ENCODE data around the gene GPX4. TPM values are rescaled to one million over a fixed set of nuclear protein-coding genes. Genes with fewer than 3 reads are reported as not detected.

GPX4 gene
- total RNA-seq, 8 experiments from 2014 or later, result 331 to 509 (median 399) TPM

- WGBS, 10 experiments, result 83 to 100% (median 94%) methylated on average over 1 to 5 of the region's 32 CpGs; no CpG with 5 or more reads in 6 of the 10 experiments
Observed at GRCh38 chr19:1105873-1106840, 2.4 kb downstream of the GPX4 start.

GRCh38 chr19:1106841-1107660, 3.3 kb downstream of the GPX4 start:
- no peak overlapping the region for H3K4me3 ChIP-seq
- WGBS, 10 experiments, result 60 to 80% methylated on average over 1 to 2 of the region's 17 CpGs; no CpG with 5 or more reads in 8 of the 10 experiments
- peak in 3 of 8 experiments; percentile 1 to 11 (median 4) for ATAC-seq (replicated peaks in 6 of 8)

More at GRCh38 chr19:1105873-1106840, 2.4 kb downstream of the GPX4 start:
- in situ Hi-C loops (cut with MboI; ENCODE audit: low pct_unique_long_range_greater_than_20kb in 2 of 9, low sequenced_read_pairs in 9 of 9, unreplicated experiment in 9 of 9), result loop anchor here in 2 of 9 experiments (10.0 kb wide), 2 partner anchors 79 to 89 kb away; no protein-coding TSS in a partner anchor
- peaks cover 26 to 34% of the 10 kb centered on the region in 2 donors for H3K4me1 ChIP-seq (replicated peaks in 1 of 2)
- H3K4me3 ChIP-seq, result peak overlapping the region in 1 of 5 donors; percentile 98
- peak overlapping the region; percentile 12 to 92 for H3K27ac ChIP-seq
- ATAC-seq (replicated peaks in 6 of 8), result no peak

GRCh38 chr19:1107661-1108261, 4.0 kb downstream of the GPX4 start:
- H3K4me1 ChIP-seq (replicated peaks in 1 of 2), result peaks cover 34 to 36% of the 10 kb centered on the region in 2 donors
- in situ Hi-C loops (cut with MboI; ENCODE audit: low pct_unique_long_range_greater_than_20kb in 2 of 9, low sequenced_read_pairs in 9 of 9, unreplicated experiment in 9 of 9), result loop anchor here in 2 of 9 experiments (10.0 kb wide), 2 partner anchors 77 to 87 kb away; no protein-coding TSS in a partner anchor
- H3K27ac ChIP-seq, result no peak overlapping the region
- 0 to 95% (median 87%) methylated on average over 1 to 4 of the region's 25 CpGs; no CpG with 5 or more reads in 7 of the 10 experiments for WGBS, 10 experiments
- ATAC-seq (replicated peaks in 6 of 8), result peak in 3 of 8 experiments; percentile 0 to 3 (median 0)
- H3K4me3 ChIP-seq, result no peak overlapping the region

More at GRCh38 chr19:1106841-1107660, 3.3 kb downstream of the GPX4 start:
- no peak overlapping the region for H3K27ac ChIP-seq
- in situ Hi-C loops (cut with MboI; ENCODE audit: low pct_unique_long_range_greater_than_20kb in 2 of 9, low sequenced_read_pairs in 9 of 9, unreplicated experiment in 9 of 9), result loop anchor here in 2 of 9 experiments (10.0 kb wide), 2 partner anchors 78 to 88 kb away; no protein-coding TSS in a partner anchor
- peaks cover 27 to 35% of the 10 kb centered on the region in 2 donors for H3K4me1 ChIP-seq (replicated peaks in 1 of 2)

GRCh38 chr19:1108291-1109031, 4.7 kb downstream of the GPX4 start:
- 100% methylated on average over 2 of the region's 89 CpGs; no CpG with 5 or more reads in 9 of the 10 experiments for WGBS, 10 experiments
- Histone ChIP-seq H3K27ac (no peak overlapping the region), H3K4me3 (no peak overlapping the region), H3K4me1 (replicated peaks in 1 of 2) (peaks cover 34 to 35% of the 10 kb centered on the region in 2 donors)
- ATAC-seq (replicated peaks in 6 of 8), result no peak
- in situ Hi-C loops (cut with MboI; ENCODE audit: low pct_unique_long_range_greater_than_20kb in 2 of 9, low sequenced_read_pairs in 9 of 9, unreplicated experiment in 9 of 9), result loop anchor here in 2 of 9 experiments (10.0 kb wide), 2 partner anchors 76 to 86 kb away; no protein-coding TSS in a partner anchor

GRCh38 chr19:1109032-1109551, 5.3 kb downstream of the GPX4 start:
- Histone ChIP-seq H3K4me1 (replicated peaks in 1 of 2) (peaks cover 38 to 41% of the 10 kb centered on the region in 2 donors), H3K4me3 (no peak overlapping the region), H3K27ac (no peak overlapping the region)
- no peak for ATAC-seq (replicated peaks in 6 of 8)
- in situ Hi-C loops (cut with MboI; ENCODE audit: low pct_unique_long_range_greater_than_20kb in 2 of 9, low sequenced_read_pairs in 9 of 9, unreplicated experiment in 9 of 9), result loop anchor here in 2 of 9 experiments (10.0 kb wide), 2 partner anchors 76 to 86 kb away; no protein-coding TSS in a partner anchor
- 67% methylated on average over 3 of the region's 48 CpGs; no CpG with 5 or more reads in 9 of the 10 experiments for WGBS, 10 experiments

- Histone ChIP-seq H3K4me1 (replicated peaks in 1 of 2) (peaks cover 38 to 42% of the 10 kb centered on the region in 2 donors), H3K4me3 (no peak overlapping the region), H3K27ac (no peak overlapping the region)
- no peak for ATAC-seq (replicated peaks in 6 of 8)
- in situ Hi-C loops (cut with MboI; ENCODE audit: low pct_unique_long_range_greater_than_20kb in 2 of 9, low sequenced_read_pairs in 9 of 9, unreplicated experiment in 9 of 9), result loop anchor here in 4 of 9 experiments (10.0 kb wide), 3 partner anchors 65 to 85 kb away; partner anchors contain the start of gene SBNO2 (in 1 of the 4)
- WGBS, 10 experiments, result 93 to 96% methylated on average over 5 to 6 of the region's 54 CpGs; no CpG with 5 or more reads in 8 of the 10 experiments
Observed at GRCh38 chr19:1109697-1110671, 6.2 kb downstream of the GPX4 start.

GRCh38 chr19:1110809-1111640, 7.2 kb downstream of the GPX4 start:
- H3K4me1 ChIP-seq (replicated peaks in 1 of 2), result peaks cover 28 to 34% of the 10 kb centered on the region in 2 donors
- peak overlapping the region; percentile 49 to 57 for H3K27ac ChIP-seq
- no peak overlapping the region for H3K4me3 ChIP-seq
- ATAC-seq (replicated peaks in 6 of 8), result peak in 3 of 8 experiments; percentile 0
- in situ Hi-C loops (cut with MboI; ENCODE audit: low pct_unique_long_range_greater_than_20kb in 2 of 9, low sequenced_read_pairs in 9 of 9, unreplicated experiment in 9 of 9), result loop anchor here in 2 of 9 experiments (10.0 kb wide), 2 partner anchors 64 to 74 kb away; partner anchors contain the start of gene SBNO2 (in 1 of the 2)
- 0 to 66% methylated on average over 1 to 6 of the region's 18 CpGs; no CpG with 5 or more reads in 8 of the 10 experiments for WGBS, 10 experiments

- WGBS, 10 experiments, result no CpG with 5 or more reads among the region's 18 CpGs
- H3K4me3 ChIP-seq, result no peak overlapping the region
- ATAC-seq (replicated peaks in 6 of 8), result no peak
- H3K27ac ChIP-seq, result peak overlapping the region in 1 of 2 donors; percentile 88
- H3K4me1 ChIP-seq (replicated peaks in 1 of 2), result peaks cover 28 to 34% of the 10 kb centered on the region in 2 donors
- in situ Hi-C loops (cut with MboI; ENCODE audit: low pct_unique_long_range_greater_than_20kb in 2 of 9, low sequenced_read_pairs in 9 of 9, unreplicated experiment in 9 of 9), result loop anchor here in 2 of 9 experiments (10.0 kb wide), 2 partner anchors 63 to 73 kb away; partner anchors contain the start of gene SBNO2 (in 1 of the 2)
Observed at GRCh38 chr19:1111641-1112267, 8.0 kb downstream of the GPX4 start.

- WGBS, 10 experiments, result 76% methylated on average over 5 of the region's 71 CpGs; no CpG with 5 or more reads in 9 of the 10 experiments
- Histone ChIP-seq H3K27ac (peak overlapping the region; percentile 57 to 88), H3K4me1 (replicated peaks in 1 of 2) (peaks cover 28 to 34% of the 10 kb centered on the region in 2 donors), H3K4me3 (no peak overlapping the region)
- in situ Hi-C loops (cut with MboI; ENCODE audit: low pct_unique_long_range_greater_than_20kb in 2 of 9, low sequenced_read_pairs in 9 of 9, unreplicated experiment in 9 of 9), result loop anchor here in 2 of 9 experiments (10.0 kb wide), 2 partner anchors 62 to 72 kb away; partner anchors contain the start of gene SBNO2 (in 1 of the 2)
- ATAC-seq (replicated peaks in 6 of 8), result peak in 3 of 8 experiments; percentile 8 to 37 (median 35)
Observed at GRCh38 chr19:1112268-1113029, 8.7 kb downstream of the GPX4 start.
